ENCODE measurements around the gene MYRF. TPM values are rescaled to one million over a fixed set of nuclear protein-coding genes. Genes with fewer than 3 reads are reported as not detected.

Gene MYRF
- total RNA-seq, 2 experiments from 2014 or later, result 0.19 to 1.1 TPM

DNA sequence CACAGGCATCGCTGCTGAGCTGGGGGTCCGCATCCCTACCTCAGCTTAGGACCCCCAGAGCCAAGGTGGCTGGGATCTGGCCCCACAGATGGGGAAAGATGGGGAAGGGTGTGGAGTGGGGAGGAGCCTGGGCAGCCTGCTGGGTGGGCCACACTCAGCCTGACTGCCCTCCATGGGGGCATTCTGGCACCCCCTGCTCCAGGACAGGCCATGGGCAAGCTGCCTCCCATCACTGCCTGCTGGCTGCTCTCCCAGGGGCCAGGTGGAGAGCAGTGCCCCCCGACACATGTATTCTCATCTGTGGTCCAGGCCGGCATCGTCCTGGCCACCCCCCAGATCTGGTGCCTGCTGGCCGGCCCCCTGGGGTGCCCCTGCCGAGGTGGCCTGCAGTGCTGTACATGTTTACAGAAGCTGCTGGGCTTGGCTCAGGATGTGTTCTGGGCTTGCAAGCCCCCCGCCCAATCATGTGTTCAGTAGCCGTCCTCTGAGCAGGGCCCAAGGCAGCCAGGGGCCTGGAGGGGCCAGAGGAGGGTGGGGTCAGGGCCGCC is 7.8 kb upstream of the MYRF start:
- Histone ChIP-seq H2AFZ (ENCODE audit: low read length) (no peak overlapping the region), H3K79me2 (ENCODE audit: insufficient read depth, low read depth, low read length) (no peaks in the 10 kb centered on the region), H4K20me1 (ENCODE audit: insufficient read depth, low read length) (no peaks in the 10 kb centered on the region), H3K4me2 (ENCODE audit: low read length) (no peak overlapping the region), H3K27ac (ENCODE audit: low read depth, low read length, poor library complexity, severe bottlenecking) (no peak overlapping the region), H3K9me3 (ENCODE audit: low read length) (no peaks in the 10 kb centered on the region), H3K36me3 (ENCODE audit: insufficient read depth, low read length) (no peaks in the 10 kb centered on the region), H3K4me3 (ENCODE audit: low read depth, low read length, poor library complexity, severe bottlenecking) (no peak overlapping the region), H3K4me1 (ENCODE audit: insufficient read depth, low read length, poor library complexity, severe bottlenecking) (no peaks in the 10 kb centered on the region), H3K9me2 (ENCODE audit: insufficient read depth, low read length) (no peaks in the 10 kb centered on the region)
- CTCF ChIA-PET (ENCODE audit: unreplicated experiment), result no interaction called here
- no peak for DNase-seq (ENCODE audit: low spot score)
- no TSS peak for BruUV-seq (replicated peaks)
- POLR2A ChIA-PET, result no interaction called here
- intact Hi-C loops (cut with micrococcal nuclease; ENCODE audit: unreplicated experiment), result loop anchor here (5.0 kb wide), 1 partner anchor 363 kb away; no protein-coding TSS in a partner anchor
- TF ChIP-seq EZH2phosphoT487 (IDR thresholded peaks at IDR 0.05; ENCODE audit: borderline replicate concordance, low read depth, low read length), result no peak
- TF ChIP-seq, protein P1, sequence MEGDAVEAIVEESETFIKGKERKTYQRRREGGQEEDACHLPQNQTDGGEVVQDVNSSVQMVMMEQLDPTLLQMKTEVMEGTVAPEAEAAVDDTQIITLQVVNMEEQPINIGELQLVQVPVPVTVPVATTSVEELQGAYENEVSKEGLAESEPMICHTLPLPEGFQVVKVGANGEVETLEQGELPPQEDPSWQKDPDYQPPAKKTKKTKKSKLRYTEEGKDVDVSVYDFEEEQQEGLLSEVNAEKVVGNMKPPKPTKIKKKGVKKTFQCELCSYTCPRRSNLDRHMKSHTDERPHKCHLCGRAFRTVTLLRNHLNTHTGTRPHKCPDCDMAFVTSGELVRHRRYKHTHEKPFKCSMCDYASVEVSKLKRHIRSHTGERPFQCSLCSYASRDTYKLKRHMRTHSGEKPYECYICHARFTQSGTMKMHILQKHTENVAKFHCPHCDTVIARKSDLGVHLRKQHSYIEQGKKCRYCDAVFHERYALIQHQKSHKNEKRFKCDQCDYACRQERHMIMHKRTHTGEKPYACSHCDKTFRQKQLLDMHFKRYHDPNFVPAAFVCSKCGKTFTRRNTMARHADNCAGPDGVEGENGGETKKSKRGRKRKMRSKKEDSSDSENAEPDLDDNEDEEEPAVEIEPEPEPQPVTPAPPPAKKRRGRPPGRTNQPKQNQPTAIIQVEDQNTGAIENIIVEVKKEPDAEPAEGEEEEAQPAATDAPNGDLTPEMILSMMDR (conservative IDR thresholded peaks at IDR 0.05; ENCODE audit: low read length), result no peak

DNA sequence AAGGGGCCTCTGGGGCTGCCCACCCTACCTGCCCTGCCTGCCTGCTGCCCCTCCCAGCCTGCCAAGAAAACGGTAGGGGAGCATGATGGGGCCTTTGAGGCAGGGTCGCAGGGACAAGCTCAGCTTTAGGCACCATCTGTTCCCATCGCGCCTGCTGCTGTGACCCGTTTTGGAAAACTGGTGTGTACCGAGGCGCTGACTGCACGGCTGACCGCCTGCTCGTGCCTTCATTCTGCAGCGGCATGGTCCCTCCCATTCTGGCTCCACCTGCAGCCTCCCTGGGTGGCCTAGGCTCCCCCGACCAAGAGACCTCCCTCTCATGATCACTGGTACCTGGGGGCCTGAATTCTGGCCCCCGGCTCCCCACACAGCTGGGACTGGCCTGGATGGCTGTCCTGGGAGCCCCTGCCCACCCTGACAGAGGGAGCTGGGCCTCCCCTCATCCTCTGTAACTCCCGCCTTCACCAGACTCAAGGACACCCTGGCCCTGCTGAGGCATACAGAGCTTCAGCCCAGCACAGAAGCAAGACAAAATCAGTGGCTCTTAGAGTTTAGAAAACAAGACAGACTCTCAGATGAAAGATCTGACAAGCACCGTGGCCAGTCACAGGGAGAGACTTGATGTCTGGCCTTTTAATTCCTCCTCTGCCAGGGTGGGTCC is 6.5 kb upstream of the MYRF start:
- BruUV-seq (replicated peaks), result no TSS peak
- ChIA-PET POLR2A (no interaction called here), CTCF (ENCODE audit: unreplicated experiment) (no interaction called here)
- no peak overlapping the region for H3K4me3 ChIP-seq (ENCODE audit: low read depth, low read length, poor library complexity, severe bottlenecking)
- no peak for DNase-seq (ENCODE audit: low spot score)
- no peak overlapping the region for H2AFZ ChIP-seq (ENCODE audit: low read length)
- TF ChIP-seq EZH2phosphoT487 (IDR thresholded peaks at IDR 0.05; ENCODE audit: borderline replicate concordance, low read depth, low read length), result no peak
- TF ChIP-seq, protein P1 (conservative IDR thresholded peaks at IDR 0.05; ENCODE audit: low read length), result no peak
- no peaks in the 10 kb centered on the region for H3K79me2 ChIP-seq (ENCODE audit: insufficient read depth, low read depth, low read length)
- no peaks in the 10 kb centered on the region for H4K20me1 ChIP-seq (ENCODE audit: insufficient read depth, low read length)
- no peaks in the 10 kb centered on the region for H3K4me1 ChIP-seq (ENCODE audit: insufficient read depth, low read length, poor library complexity, severe bottlenecking)
- H3K36me3 ChIP-seq (ENCODE audit: insufficient read depth, low read length), result no peaks in the 10 kb centered on the region
- H3K4me2 ChIP-seq (ENCODE audit: low read length), result no peak overlapping the region
- H3K27ac ChIP-seq (ENCODE audit: low read depth, low read length, poor library complexity, severe bottlenecking), result no peak overlapping the region
- H3K9me3 ChIP-seq (ENCODE audit: low read length), result no peaks in the 10 kb centered on the region
- intact Hi-C loops (cut with micrococcal nuclease; ENCODE audit: unreplicated experiment), result loop anchor here (5.0 kb wide), 1 partner anchor 361 kb away; no protein-coding TSS in a partner anchor
- no peaks in the 10 kb centered on the region for H3K9me2 ChIP-seq (ENCODE audit: insufficient read depth, low read length)

All from OCI-LY7 (cell line).